Fibroblast of the aortic adventitia (primary cell): ENCODE measurements around the gene SCYL2. TPM values are rescaled to one million over a fixed set of nuclear protein-coding genes. Genes with fewer than 3 reads are reported as not detected.

Experiments used
- DNase-seq: peaks from one replicate; pipeline ENCODE4 v3.0.0-alpha.2; 2010; ENCODE audit warnings: low read depth
- H3K4me3 ChIP-seq: 2 replicates; pipeline ENCODE4 v1.5.1; 2011; ENCODE audit warnings: low read depth, mild to moderate bottlenecking, control low read depth, low read length, moderate library complexity
- CTCF ChIP-seq: IDR thresholded peaks from 2 replicates; pipeline ENCODE4 v1.5.1; 2011; ENCODE audit warnings: mild to moderate bottlenecking, low read length, control low read depth, inconsistent platforms; ENCODE audit not compliant: insufficient read depth
- small RNA-seq: library from RNA; depleted of rRNA; stranded (forward); fragments of <200 nt; gene quantifications from one replicate; pipeline ENCODE3, GENCODE V24; 2012
- total RNA-seq: library from RNA; depleted of rRNA; stranded (reverse); fragments of >200 nt; gene quantifications from 2 replicates; pipeline ENCODE4 v1.2.3, GENCODE V29; 2012; ENCODE audit warnings: low replicate concordance

Gene SCYL2
- total RNA-seq, 1 donor, result 49.4 TPM

DNA sequence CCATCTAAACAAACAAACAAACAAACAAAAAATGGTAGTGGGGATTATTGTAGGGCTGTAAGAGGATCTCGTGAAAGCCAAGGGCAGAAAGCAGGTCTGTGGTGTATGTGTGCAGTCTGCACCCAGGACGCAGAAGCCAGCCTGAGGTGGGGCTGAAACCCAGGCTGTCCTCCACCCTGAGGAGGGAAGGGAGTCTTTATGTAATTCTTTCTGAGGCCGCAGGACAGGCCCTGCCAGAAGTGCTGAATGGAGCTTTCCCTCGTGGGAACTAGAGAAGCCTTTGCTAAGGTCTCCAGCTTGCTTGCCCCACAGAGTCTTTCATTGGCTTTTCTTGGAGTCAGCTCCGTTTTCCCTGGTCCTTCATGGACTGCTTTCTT is 117.6 kb downstream of the SCYL2 start:
- TF ChIP-seq CTCF, result no peak
- no peak overlapping the region for H3K4me3 ChIP-seq
- no peak for DNase-seq

DNA sequence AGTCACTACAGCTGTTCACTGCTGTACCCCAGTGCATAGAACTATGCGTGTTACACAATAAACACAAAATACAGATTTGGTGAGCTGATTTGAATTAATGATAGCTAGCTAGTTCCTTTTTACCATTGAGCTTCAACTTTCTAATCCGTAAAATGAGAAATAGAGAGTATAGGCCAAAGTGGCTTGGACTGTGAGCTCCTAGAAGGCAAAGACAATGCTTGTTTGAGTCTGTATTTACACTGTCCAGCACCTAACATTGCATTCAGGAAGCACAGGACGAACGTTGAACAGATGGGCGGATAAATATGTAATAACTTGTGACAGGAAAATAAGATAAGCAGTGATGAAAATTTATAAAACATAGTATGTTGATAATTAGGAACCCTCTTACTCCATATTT is 121.4 kb downstream of the SCYL2 start:
- DNase-seq, result no peak
- TF ChIP-seq CTCF, result no peak
- H3K4me3 ChIP-seq, result no peak overlapping the region

Small RNA genes lying within 50 kb of the gene (small RNA-seq; reads per million reads assigned to genes)
- gene RF00019, result not detected

Other genes with a start within 250 kb of the SCYL2 start
- 54.7 and 72.9 TPM in 2 replicates for gene BLTP3B, start 124.3 kb upstream of the SCYL2 start, total RNA-seq
- 9.2 and 30.0 TPM in 2 replicates for gene ACTR6, start 66.4 kb upstream of the SCYL2 start, total RNA-seq
- 2.1 and 5.9 TPM in 2 replicates for gene DEPDC4, start 98 bp upstream of the SCYL2 start, total RNA-seq
- gene SLC17A8, start 89.9 kb downstream of the SCYL2 start, total RNA-seq, result not detected in 2 replicates
- gene NR1H4, start 206.7 kb downstream of the SCYL2 start, total RNA-seq, result not detected in 2 replicates